Measurements from ENCODE around the gene TFDP2.

TFDP2 gene

GRCh38 chr3:141963301-141963700 is 186.0 kb downstream of the TFDP2 start:
- DNase-seq (ENCODE audit: low spot score) = no peak

- no peak for DNase-seq (ENCODE audit: low spot score)
Observed at GRCh38 chr3:141960731-141961130, 188.6 kb downstream of the TFDP2 start.

GRCh38 chr3:141959589-141960554 is 189.5 kb downstream of the TFDP2 start:
- peak; percentile 8 for DNase-seq (ENCODE audit: low spot score)

GRCh38 chr3:141955175-141955574 is 194.2 kb downstream of the TFDP2 start:
- DNase-seq (ENCODE audit: low spot score) = no peak

- no peak for DNase-seq (ENCODE audit: low spot score)
Observed at GRCh38 chr3:141952611-141953010, 196.7 kb downstream of the TFDP2 start.

GRCh38 chr3:141950572-141951493 is 198.5 kb downstream of the TFDP2 start:
- no peak for DNase-seq (ENCODE audit: low spot score)

- DNase-seq (ENCODE audit: low spot score) = no peak
Observed at GRCh38 chr3:141949972-141950371, 199.4 kb downstream of the TFDP2 start.

GRCh38 chr3:141949399-141949798 is 199.9 kb downstream of the TFDP2 start:
- no peak for DNase-seq (ENCODE audit: low spot score)

GRCh38 chr3:141945726-141946485 is 203.4 kb downstream of the TFDP2 start:
- no peak for DNase-seq (ENCODE audit: low spot score)

GRCh38 chr3:141942006-141942405 is 207.3 kb downstream of the TFDP2 start:
- DNase-seq (ENCODE audit: low spot score) = no peak

GRCh38 chr3:141941093-141941492 is 208.3 kb downstream of the TFDP2 start:
- DNase-seq (ENCODE audit: low spot score) = no peak

GRCh38 chr3:141940194-141940776 is 209.1 kb downstream of the TFDP2 start:
- peak; percentile 81 for DNase-seq (ENCODE audit: low spot score)

GRCh38 chr3:141939759-141940158 is 209.6 kb downstream of the TFDP2 start:
- no peak for DNase-seq (ENCODE audit: low spot score)

- DNase-seq (ENCODE audit: low spot score) = no peak
Observed at GRCh38 chr3:141938011-141938500, 211.3 kb downstream of the TFDP2 start.

GRCh38 chr3:141934354-141934753 is 215.0 kb downstream of the TFDP2 start:
- no peak for DNase-seq (ENCODE audit: low spot score)

- no peak for DNase-seq (ENCODE audit: low spot score)
Observed at GRCh38 chr3:141933421-141934300, 215.7 kb downstream of the TFDP2 start.

GRCh38 chr3:141930801-141931200 is 218.5 kb downstream of the TFDP2 start:
- DNase-seq (ENCODE audit: low spot score) = no peak

GRCh38 chr3:141929341-141929995 is 219.9 kb downstream of the TFDP2 start:
- DNase-seq (ENCODE audit: low spot score) = no peak

GRCh38 chr3:141928631-141929270 is 220.6 kb downstream of the TFDP2 start:
- DNase-seq (ENCODE audit: low spot score) = no peak
